Cardiac muscle cell (in vitro differentiated cells and primary cell): Measurements from ENCODE around the gene RAP1GAP2. TPM values are rescaled to one million over a fixed set of nuclear protein-coding genes. Genes with fewer than 3 reads are reported as not detected.

Source experiments
- DNase-seq, 2 donors: peaks; one replicate each; pipeline versions ENCODE4 v3.0.0 to v3.0.0-alpha.2; 2010 to 2017; ENCODE audit warnings: low read depth in 1 of 2, low spot score in 1 of 2
- H3K27ac ChIP-seq: fragments of 200-600 bp; sonication (generic); 2 replicates; pipeline ENCODE4 v1.5.1; 2016
- H3K27me3 ChIP-seq: fragments of 200-600 bp; sonication (generic); 2 replicates; pipeline ENCODE4 v1.6.0; 2016; ENCODE audit warnings: control low read depth
- H3K36me3 ChIP-seq: fragments of 200-600 bp; sonication (generic); 2 replicates; pipeline ENCODE4 v1.5.1; 2016; ENCODE audit warnings: control low read depth
- H3K4me1 ChIP-seq: fragments of 200-600 bp; sonication (generic); 2 replicates; pipeline ENCODE4 v1.8.1; 2017; ENCODE audit warnings: low read depth, mild to moderate bottlenecking, mixed run types
- H3K4me3 ChIP-seq: fragments of 200-600 bp; sonication (generic); 2 replicates; pipeline ENCODE4 v1.5.1; 2016; ENCODE audit warnings: mild to moderate bottlenecking
- H3K9me3 ChIP-seq: fragments of 200-600 bp; sonication (generic); 2 replicates; pipeline ENCODE4 v1.5.1; 2017; ENCODE audit warnings: low read depth, mild to moderate bottlenecking, control low read depth
- polyA plus RNA-seq: library from polyadenylated mRNA; unstranded; fragments of >200 nt; fragmentation: Nextera tagmentation; extraction: Ambion mirVana; gene quantifications from 2 replicates; pipeline ENCODE4 v1.2.1, GENCODE V29; 2016
- total RNA-seq: library from RNA; depleted of rRNA; stranded (reverse); fragments of >200 nt; gene quantifications from 2 replicates; pipeline ENCODE4 v1.2.3, GENCODE V29; 2016
- TF ChIP-seq, protein P1 (sequence below): IDR thresholded peaks from 2 replicates; pipeline ENCODE4 v1.5.1; 2012; ENCODE audit warnings: low read depth, mild to moderate bottlenecking, low read length

The RAP1GAP2 gene
- total and polyA plus RNA-seq, 2 experiments from 2014 or later, result 1.2 to 2.9 TPM

GRCh38 chr17:2798188-2798587 is 1.9 kb downstream of the RAP1GAP2 start:
- no peaks in the 10 kb centered on the region for H3K27me3 ChIP-seq
- H3K4me3 ChIP-seq, result no peak overlapping the region
- no peaks in the 10 kb centered on the region for H3K4me1 ChIP-seq
- TF ChIP-seq, protein P1, sequence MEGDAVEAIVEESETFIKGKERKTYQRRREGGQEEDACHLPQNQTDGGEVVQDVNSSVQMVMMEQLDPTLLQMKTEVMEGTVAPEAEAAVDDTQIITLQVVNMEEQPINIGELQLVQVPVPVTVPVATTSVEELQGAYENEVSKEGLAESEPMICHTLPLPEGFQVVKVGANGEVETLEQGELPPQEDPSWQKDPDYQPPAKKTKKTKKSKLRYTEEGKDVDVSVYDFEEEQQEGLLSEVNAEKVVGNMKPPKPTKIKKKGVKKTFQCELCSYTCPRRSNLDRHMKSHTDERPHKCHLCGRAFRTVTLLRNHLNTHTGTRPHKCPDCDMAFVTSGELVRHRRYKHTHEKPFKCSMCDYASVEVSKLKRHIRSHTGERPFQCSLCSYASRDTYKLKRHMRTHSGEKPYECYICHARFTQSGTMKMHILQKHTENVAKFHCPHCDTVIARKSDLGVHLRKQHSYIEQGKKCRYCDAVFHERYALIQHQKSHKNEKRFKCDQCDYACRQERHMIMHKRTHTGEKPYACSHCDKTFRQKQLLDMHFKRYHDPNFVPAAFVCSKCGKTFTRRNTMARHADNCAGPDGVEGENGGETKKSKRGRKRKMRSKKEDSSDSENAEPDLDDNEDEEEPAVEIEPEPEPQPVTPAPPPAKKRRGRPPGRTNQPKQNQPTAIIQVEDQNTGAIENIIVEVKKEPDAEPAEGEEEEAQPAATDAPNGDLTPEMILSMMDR, result no peak
- no peaks in the 10 kb centered on the region for H3K36me3 ChIP-seq
- H3K27ac ChIP-seq, result no peak overlapping the region
- no peak for DNase-seq
- H3K9me3 ChIP-seq, result no peaks in the 10 kb centered on the region

DNA sequence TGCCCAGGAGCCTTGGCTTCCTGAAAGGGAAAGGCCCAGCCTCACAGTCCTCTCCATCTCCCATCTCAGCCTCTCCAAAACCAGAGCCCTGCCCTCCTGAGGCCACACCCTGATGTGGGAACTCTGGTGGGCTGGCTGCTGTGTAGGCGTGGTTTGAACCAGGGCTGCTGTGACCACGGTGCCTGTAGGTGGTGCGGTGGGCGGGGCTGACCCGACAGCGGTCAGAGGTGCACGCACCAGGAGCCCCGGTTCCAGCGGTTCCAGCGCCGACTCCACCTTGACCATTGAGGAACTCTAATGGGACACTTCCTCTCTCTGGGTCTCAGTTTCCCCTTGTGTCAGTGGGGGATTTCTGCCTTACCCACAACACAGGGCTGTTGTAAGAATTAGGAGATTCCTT is 2.4 kb downstream of the RAP1GAP2 start:
- no peak overlapping the region for H3K27ac ChIP-seq
- no peak overlapping the region for H3K4me3 ChIP-seq
- DNase-seq, result no peak
- no peaks in the 10 kb centered on the region for H3K9me3 ChIP-seq
- H3K27me3 ChIP-seq, result no peaks in the 10 kb centered on the region
- no peaks in the 10 kb centered on the region for H3K4me1 ChIP-seq
- TF ChIP-seq, protein P1, result no peak
- no peaks in the 10 kb centered on the region for H3K36me3 ChIP-seq

DNA sequence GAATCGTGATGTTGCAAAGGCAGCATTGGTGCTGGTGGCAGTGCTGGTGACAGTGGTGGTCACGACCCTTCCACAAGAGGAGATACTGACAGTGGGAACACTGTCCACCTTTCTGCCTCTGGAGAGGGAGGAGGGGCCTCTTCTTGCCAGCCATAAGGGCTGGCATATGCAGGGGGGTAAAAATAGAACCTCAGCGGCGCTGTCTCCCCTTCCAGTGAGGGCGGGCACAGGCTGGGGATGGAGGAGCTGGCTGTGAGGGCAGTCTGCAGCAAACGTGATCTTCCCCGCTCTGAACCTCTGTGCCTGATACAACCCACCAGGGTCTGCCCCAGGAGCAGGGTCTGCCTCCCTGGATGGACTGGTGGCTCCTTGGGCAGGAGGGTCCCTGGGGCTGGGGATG is 3.4 kb downstream of the RAP1GAP2 start:
- no peaks in the 10 kb centered on the region for H3K9me3 ChIP-seq
- TF ChIP-seq, protein P1, result no peak
- no peak overlapping the region for H3K4me3 ChIP-seq
- H3K36me3 ChIP-seq, result no peaks in the 10 kb centered on the region
- H3K4me1 ChIP-seq, result no peaks in the 10 kb centered on the region
- no peak for DNase-seq
- no peak overlapping the region for H3K27ac ChIP-seq
- no peaks in the 10 kb centered on the region for H3K27me3 ChIP-seq

DNA sequence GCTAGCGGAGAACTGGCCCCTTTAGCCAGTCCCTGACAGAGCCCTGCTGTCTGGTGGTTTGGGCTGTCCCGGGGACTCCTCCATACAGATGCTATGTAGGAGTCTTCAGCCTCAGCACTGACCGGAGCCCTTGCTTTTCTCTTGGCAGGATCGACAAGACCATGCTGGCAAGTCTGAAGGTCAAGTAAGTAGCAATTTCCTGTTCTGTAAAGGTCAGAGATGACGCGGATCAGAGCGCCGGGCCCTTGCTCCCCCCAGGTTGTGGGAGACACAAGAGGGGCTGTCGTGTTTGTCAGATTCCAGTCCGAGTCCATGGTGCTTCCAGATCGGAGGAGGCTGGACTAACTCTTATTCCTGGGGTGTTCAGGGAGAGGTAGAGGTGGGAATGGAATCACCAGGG is 4.1 kb downstream of the RAP1GAP2 start:
- H3K9me3 ChIP-seq, result no peaks in the 10 kb centered on the region
- no peaks in the 10 kb centered on the region for H3K4me1 ChIP-seq
- H3K27me3 ChIP-seq, result no peaks in the 10 kb centered on the region
- DNase-seq, result no peak
- no peak overlapping the region for H3K27ac ChIP-seq
- no peaks in the 10 kb centered on the region for H3K36me3 ChIP-seq
- TF ChIP-seq, protein P1, result no peak
- H3K4me3 ChIP-seq, result no peak overlapping the region

DNA sequence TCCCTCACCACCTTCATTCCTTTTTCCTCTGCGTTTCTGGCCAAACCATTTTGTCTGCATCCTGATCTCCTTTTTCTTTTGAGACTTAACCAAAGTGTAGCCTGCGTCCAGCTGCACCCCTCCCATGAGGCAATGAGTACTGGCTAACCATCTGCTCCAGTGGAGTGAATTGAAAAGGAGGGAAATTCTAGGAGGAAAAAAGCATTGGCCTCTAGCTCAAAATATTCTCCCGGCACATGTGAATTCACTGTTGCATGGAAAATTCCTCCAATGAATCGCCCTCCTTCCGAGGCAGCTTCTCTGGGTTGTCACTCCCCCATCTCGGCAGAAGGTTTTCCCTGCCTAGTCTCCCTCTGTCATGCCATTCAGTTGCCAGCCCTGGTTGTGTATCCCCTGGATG is 5.6 kb downstream of the RAP1GAP2 start:
- H3K4me1 ChIP-seq, result no peaks in the 10 kb centered on the region
- TF ChIP-seq, protein P1, result no peak
- DNase-seq, result no peak
- H3K27ac ChIP-seq, result no peak overlapping the region
- H3K36me3 ChIP-seq, result no peaks in the 10 kb centered on the region
- H3K27me3 ChIP-seq, result no peaks in the 10 kb centered on the region
- H3K9me3 ChIP-seq, result no peaks in the 10 kb centered on the region
- H3K4me3 ChIP-seq, result no peak overlapping the region

DNA sequence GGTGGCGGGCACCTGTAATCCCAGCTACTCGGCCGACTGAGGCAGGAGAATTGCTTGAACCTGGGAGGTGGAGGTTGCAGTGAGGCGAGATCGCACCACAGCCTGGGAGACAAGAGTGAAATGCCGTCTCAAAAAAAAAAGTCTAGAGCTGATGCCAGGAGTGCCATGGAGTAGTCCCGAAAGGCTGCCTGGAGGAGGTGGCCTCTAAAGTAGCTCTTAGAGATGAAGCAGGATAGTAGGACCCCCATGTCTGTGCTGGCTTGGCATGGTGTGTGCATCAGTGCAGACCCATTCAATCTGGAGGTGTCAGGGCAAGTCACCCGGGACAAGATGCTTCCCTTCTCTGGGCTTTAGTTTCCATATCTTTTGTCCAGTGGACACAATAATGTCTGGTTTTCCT is 6.3 kb downstream of the RAP1GAP2 start:
- TF ChIP-seq, protein P1, result no peak
- H3K4me1 ChIP-seq, result no peaks in the 10 kb centered on the region
- no peak overlapping the region for H3K4me3 ChIP-seq
- no peaks in the 10 kb centered on the region for H3K27me3 ChIP-seq
- no peak overlapping the region for H3K27ac ChIP-seq
- H3K36me3 ChIP-seq, result no peaks in the 10 kb centered on the region
- no peak for DNase-seq
- no peaks in the 10 kb centered on the region for H3K9me3 ChIP-seq
